22Rv1 (cell line): Measurements from ENCODE around the gene COL23A1.
"Not testable (repeated sequence)": the region's sequence is repeated elsewhere in the genome, so short reads cannot be mapped to it uniquely, and the experiment has no call there.

Source experiments
- H3K27ac ChIP-seq: fragments of 450-650 bp; 2 replicates; pipeline ENCODE4 v1.5.1; 2017
- CTCF ChIP-seq: fragments of 450-650 bp; IDR thresholded peaks from 2 replicates; pipeline ENCODE4 v1.5.1; 2017; ENCODE audit warnings: mild to moderate bottlenecking
- ZFX ChIP-seq: fragments of 450-650 bp; IDR thresholded peaks from 2 replicates; pipeline ENCODE4 v1.6.1; 2017; ENCODE audit warnings: antibody characterized with exemption, borderline replicate concordance

COL23A1 gene

GRCh38 chr5:178318893-178319292 is 271.3 kb downstream of the COL23A1 start:
- H3K27ac ChIP-seq = no peak overlapping the region
- no peak for TF ChIP-seq ZFX
- no peak for TF ChIP-seq CTCF

- no peak overlapping the region for H3K27ac ChIP-seq
- TF ChIP-seq CTCF = no peak
These were observed 271.8 kb downstream of the COL23A1 start for GRCh38 chr5:178318382-178318781.

- not testable (repeated sequence) for H3K27ac ChIP-seq
These were observed 272.5 kb downstream of the COL23A1 start for GRCh38 chr5:178317727-178318126.

- H3K27ac ChIP-seq = no peak overlapping the region
- TF ChIP-seq CTCF (no peak), ZFX (no peak)
These were observed 275.0 kb downstream of the COL23A1 start for GRCh38 chr5:178314961-178315820.

GRCh38 chr5:178314061-178314660 is 276.0 kb downstream of the COL23A1 start:
- no peak for TF ChIP-seq ZFX
- no peak for TF ChIP-seq CTCF

GRCh38 chr5:178313316-178313715 is 276.9 kb downstream of the COL23A1 start:
- no peak for TF ChIP-seq ZFX
- no peak for TF ChIP-seq CTCF
- no peak overlapping the region for H3K27ac ChIP-seq

More at GRCh38 chr5:178314061-178314660, 276.0 kb downstream of the COL23A1 start:
- no peak overlapping the region for H3K27ac ChIP-seq

- H3K27ac ChIP-seq = no peak overlapping the region
- TF ChIP-seq CTCF (no peak), ZFX (no peak)
These were observed 277.3 kb downstream of the COL23A1 start for GRCh38 chr5:178312880-178313282.
